NCI-H526 (cell line): ENCODE results near the gene DYSF.

ENCODE experiments used
- DNase-seq, 2 experiments: peaks; one replicate each; lab custom pipeline; 2025; lab: John Stamatoyannopoulos, UW

Gene DYSF

DNA sequence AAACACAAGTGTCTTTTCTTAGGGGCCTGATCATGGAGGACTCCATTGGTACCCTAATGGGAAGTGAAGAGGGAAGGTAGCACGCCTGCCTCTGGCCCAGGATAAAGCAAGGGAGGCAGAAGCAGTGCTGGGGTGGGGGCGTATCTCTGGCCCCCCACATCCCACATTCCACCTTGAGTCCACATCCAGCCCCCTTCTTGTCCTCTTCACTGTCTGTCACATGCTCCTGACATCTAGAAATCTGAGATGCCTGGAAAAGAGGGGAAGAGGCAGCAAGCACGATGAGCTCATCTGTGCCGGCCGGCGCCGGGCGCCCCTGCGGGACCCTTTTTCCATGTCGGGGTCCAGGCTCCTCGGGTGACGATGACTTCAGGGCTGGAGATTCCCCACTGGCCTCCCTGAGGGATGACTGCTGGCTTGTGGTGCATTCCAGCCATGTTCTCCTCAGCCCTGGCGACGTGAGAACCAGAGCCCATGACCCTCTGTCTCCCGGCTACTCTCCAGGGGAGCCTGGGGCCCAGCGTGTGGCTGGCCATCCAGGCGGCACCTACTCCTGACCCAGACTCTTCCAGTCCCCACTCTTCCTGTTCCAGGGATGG is 277.5 kb downstream of the DYSF start:
- no peak for DNase-seq

DNA sequence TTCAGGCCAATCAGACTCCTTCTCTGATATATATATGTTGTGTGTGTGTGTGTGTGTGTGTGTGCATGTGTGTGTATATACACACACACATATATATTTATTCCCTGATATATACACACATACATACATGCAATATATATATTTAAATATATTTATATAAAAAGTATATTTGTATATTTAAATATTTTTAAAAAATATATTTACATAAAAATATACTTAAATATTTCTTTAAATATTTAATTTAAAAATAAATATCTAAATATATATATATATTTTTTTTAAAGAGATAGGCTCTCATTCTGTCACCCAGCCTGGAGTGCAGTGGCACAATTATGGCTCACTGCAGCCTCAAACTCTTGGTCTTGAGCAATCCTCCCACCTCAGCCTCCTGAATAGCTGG is 281.3 kb downstream of the DYSF start:
- DNase-seq, result no peak

DNA sequence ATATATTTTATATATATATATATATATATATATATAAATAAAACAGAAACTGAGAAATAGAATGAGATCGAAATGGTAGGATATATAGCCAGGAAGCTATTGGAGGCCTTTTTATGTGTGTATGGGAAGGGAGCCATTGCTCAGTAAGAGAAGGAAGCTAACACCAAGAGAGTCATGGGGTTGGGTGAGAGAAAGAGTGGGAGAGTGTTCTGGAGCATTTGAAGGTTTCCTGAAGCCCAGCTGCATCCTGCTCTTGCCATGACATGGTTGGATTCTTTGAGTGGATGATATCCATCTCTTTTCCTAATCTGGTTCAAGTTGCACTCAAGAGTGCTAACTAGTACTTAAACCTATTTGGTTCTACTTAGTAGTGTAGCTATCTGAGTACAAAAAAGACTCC is 282.3 kb downstream of the DYSF start:
- no peak for DNase-seq
